Neutrophil (primary cell): ENCODE measurements around the gene NANOS3.

Source experiments
- H3K27ac ChIP-seq: fragments of 200-600 bp; sonication (generic); 2 replicates; pipeline ENCODE4 v1.5.1; 2016; ENCODE audit warnings: mild to moderate bottlenecking, moderate library complexity
- H3K27me3 ChIP-seq: fragments of 200-600 bp; sonication (generic); 2 replicates; pipeline ENCODE4 v1.6.0; 2016; ENCODE audit warnings: mild to moderate bottlenecking
- H3K36me3 ChIP-seq: fragments of 200-600 bp; sonication (generic); 2 replicates; pipeline ENCODE4 v1.5.1; 2017
- H3K4me1 ChIP-seq, 2 experiments: fragments of 200-600 bp in 1 of 2; sonication (generic) in 1 of 2; 1 replicate in 1 of 2; 2 replicates in 1 of 2; pipeline versions ENCODE4 v1.5.1 to v1.6.1; 2013 to 2016; ENCODE audit warnings: low read depth in 1 of 2, low read length in 1 of 2, mild to moderate bottlenecking in 1 of 2, moderate library complexity in 1 of 2; ENCODE audit not compliant: control insufficient read depth in 1 of 2, insufficient read depth in 1 of 2
- H3K4me3 ChIP-seq, 2 experiments: fragments of 200-600 bp in 1 of 2; sonication (generic) in 1 of 2; 1 replicate in 1 of 2; 2 replicates in 1 of 2; pipeline ENCODE4 v1.5.1; 2013 to 2016; ENCODE audit warnings: low read depth in 1 of 2, low read length in 1 of 2, mild to moderate bottlenecking in 1 of 2, moderate library complexity in 1 of 2
- H3K9me3 ChIP-seq: fragments of 200-600 bp; sonication (generic); 2 replicates; pipeline ENCODE4 v1.5.1; 2016
- TF ChIP-seq, protein P1 (sequence below): fragments of 200-600 bp; sonication (generic); IDR thresholded peaks from 2 replicates; pipeline ENCODE4 v1.5.1; 2016; ENCODE audit warnings: antibody characterized with exemption

NANOS3 gene

GRCh38 chr19:13876834-13877233 lies at the start of gene NANOS3:
TSS of gene NANOS3 (plus strand) at chr19:13877134. CDS start at chr19:13877249, 115 bp downstream.
- H3K9me3 ChIP-seq, result no peaks in the 10 kb centered on the region
- peaks cover 37% of the 10 kb centered on the region for H3K27me3 ChIP-seq
- TF ChIP-seq, protein P1, sequence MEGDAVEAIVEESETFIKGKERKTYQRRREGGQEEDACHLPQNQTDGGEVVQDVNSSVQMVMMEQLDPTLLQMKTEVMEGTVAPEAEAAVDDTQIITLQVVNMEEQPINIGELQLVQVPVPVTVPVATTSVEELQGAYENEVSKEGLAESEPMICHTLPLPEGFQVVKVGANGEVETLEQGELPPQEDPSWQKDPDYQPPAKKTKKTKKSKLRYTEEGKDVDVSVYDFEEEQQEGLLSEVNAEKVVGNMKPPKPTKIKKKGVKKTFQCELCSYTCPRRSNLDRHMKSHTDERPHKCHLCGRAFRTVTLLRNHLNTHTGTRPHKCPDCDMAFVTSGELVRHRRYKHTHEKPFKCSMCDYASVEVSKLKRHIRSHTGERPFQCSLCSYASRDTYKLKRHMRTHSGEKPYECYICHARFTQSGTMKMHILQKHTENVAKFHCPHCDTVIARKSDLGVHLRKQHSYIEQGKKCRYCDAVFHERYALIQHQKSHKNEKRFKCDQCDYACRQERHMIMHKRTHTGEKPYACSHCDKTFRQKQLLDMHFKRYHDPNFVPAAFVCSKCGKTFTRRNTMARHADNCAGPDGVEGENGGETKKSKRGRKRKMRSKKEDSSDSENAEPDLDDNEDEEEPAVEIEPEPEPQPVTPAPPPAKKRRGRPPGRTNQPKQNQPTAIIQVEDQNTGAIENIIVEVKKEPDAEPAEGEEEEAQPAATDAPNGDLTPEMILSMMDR, result no peak
- H3K4me3 ChIP-seq, result no peak within 1 kb of the TSS
- H3K27ac ChIP-seq, result no peak within 1 kb of the TSS
- no peaks in the 10 kb centered on the region for H3K36me3 ChIP-seq
- H3K4me1 ChIP-seq, result peaks cover 27 to 35% of the 10 kb centered on the region in 2 experiments

GRCh38 chr19:13827656-13828055 lies 49.3 kb upstream of the NANOS3 start:
- TF ChIP-seq, protein P1, result no peak
- H3K27me3 ChIP-seq, result no peaks in the 10 kb centered on the region
- H3K4me1 ChIP-seq, result peaks cover 2 to 4% of the 10 kb centered on the region in 2 experiments
- H3K36me3 ChIP-seq, result peaks cover 13% of the 10 kb centered on the region
- no peak overlapping the region for H3K27ac ChIP-seq
- no peaks in the 10 kb centered on the region for H3K9me3 ChIP-seq
- no peak overlapping the region for H3K4me3 ChIP-seq

DNA sequence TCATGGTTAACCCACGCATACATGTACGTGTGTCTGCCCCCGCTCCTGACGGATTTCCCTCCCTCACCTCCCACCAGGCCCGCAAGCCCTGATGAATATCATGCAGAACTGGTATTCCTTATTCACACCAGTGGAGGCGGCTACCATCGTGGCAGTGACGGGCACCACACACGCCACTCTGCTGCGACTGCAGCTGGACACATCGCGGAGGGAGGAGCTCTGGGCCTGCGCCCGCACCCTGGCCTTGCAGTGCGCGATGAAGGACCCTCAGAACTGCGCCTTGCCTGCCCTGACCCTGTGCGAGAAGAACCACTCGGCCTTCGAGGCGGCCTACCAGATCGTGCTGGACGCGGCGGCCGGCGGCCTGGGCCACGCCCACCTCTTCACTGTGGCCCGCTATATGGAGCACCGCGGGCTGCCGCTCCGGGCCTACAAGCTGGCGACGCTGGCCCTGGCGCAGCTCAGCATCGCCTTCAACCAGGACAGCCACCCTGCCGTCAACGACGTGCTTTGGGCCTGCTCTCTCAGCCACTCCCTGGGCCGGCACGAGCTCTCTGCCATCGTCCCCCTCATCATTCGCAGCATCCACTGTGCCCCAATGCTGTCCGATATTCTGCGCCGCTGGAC lies 46.7 kb upstream of the NANOS3 start:
- TF ChIP-seq, protein P1, result no peak
- Histone ChIP-seq H3K27me3 (no peaks in the 10 kb centered on the region), H3K4me1 (peaks cover 26 to 28% of the 10 kb centered on the region in 2 experiments), H3K9me3 (no peaks in the 10 kb centered on the region), H3K27ac (peak overlapping the region; percentile 6), H3K4me3 (no peak overlapping the region), H3K36me3 (peaks cover 29% of the 10 kb centered on the region)

GRCh38 chr19:13830741-13831536 lies 46.0 kb upstream of the NANOS3 start:
- Histone ChIP-seq H3K9me3 (no peaks in the 10 kb centered on the region), H3K36me3 (peaks cover 35% of the 10 kb centered on the region), H3K27ac (peak overlapping the region; percentile 20), H3K4me3 (no peak overlapping the region), H3K4me1 (peaks cover 33 to 35% of the 10 kb centered on the region in 2 experiments), H3K27me3 (no peaks in the 10 kb centered on the region)
- TF ChIP-seq, protein P1, result no peak

DNA sequence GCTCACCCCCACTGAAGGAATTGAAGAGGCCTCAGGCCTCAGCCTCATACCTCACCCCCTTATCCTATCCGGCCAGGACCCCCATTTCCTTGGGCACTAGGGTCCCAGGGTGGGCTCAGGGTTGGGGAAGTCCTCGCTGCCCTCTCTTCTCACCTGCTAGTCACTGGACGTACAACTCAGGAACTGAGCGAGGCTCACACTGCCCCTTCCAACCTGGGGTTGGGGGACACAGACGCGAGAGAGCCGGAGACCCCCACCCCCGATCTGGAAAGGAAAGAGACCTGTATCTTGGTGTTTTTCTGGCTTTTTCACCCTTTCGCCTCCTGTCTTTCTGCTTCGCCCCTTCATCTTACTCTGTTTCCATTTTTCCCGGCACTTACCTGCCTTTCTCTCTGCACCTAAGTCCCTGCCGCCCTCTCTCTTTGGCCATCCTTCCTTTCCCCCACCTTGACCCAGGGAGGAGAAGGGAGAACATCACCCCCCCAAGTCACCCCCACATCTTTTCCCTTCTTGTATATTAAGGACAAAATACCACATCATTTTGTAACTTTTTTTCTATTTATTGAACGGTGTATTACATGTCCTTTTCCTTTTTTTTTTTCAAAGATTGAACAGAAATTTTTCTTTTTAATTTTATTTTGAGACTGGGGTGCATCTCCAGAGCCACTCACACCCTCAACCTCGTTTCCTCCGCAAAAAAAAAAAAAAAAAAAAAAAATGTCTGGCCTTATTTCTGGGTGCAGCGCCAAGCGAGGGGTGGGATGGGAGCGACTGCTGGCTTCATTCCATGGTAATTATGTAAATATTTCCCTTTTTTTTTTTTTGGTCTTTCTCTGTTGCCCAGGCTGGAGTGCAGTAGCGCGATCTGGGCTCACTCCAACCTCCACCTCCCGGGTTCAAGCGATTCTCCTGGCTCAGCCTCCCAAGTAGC lies 45.1 kb upstream of the NANOS3 start:
- Histone ChIP-seq H3K27me3 (no peaks in the 10 kb centered on the region), H3K27ac (peak overlapping the region; percentile 20), H3K4me3 (no peak overlapping the region), H3K36me3 (peaks cover 41% of the 10 kb centered on the region), H3K4me1 (peaks cover 42 to 44% of the 10 kb centered on the region in 2 experiments), H3K9me3 (no peaks in the 10 kb centered on the region)
- TF ChIP-seq, protein P1, result no peak
